MV-4-11 (cell line): ENCODE data around the gene MTM1.

Experiments
- DNase-seq: peaks from one replicate; lab custom pipeline; 2025; lab: John Stamatoyannopoulos, UW

The MTM1 gene

DNA sequence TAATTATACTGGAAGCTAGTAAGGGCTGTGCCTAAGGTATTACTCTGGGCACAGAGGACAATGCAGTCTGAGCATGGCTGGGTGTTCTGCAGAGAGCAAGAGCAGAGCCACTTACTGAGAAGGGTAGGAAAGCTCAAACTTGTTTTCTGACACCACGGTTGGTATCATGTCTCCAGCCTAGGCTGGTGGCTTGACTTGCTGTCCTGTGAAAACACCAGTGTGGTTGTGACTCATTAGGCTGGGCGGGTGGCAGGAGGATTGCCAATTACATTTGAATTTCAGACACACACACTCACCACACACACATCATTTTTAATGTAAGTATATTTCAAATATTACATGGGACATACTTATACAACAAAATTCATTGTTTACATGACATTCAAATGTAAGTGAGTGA, 19.7 kb upstream of the MTM1 start:
- peak; percentile 46 for DNase-seq

DNA sequence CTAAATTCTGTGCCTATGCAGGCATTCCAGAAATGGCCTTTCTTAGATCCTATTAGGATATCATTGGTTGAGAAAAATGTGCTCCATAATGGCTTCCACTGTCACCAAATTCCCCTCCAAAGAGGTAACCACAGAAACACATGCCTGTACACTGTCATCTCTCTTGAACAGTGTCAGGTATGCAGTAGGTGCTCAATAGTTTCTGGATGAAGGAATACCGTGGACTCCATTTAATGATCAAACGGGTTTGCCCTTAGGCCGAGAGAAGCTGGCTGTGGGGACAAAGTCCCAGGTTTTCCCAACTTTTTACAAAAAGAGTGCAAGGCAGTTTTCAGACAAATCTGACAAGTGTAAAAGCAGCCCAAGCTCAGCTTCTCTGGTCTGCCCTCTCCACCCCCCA, 16.5 kb upstream of the MTM1 start:
- no peak for DNase-seq

DNA sequence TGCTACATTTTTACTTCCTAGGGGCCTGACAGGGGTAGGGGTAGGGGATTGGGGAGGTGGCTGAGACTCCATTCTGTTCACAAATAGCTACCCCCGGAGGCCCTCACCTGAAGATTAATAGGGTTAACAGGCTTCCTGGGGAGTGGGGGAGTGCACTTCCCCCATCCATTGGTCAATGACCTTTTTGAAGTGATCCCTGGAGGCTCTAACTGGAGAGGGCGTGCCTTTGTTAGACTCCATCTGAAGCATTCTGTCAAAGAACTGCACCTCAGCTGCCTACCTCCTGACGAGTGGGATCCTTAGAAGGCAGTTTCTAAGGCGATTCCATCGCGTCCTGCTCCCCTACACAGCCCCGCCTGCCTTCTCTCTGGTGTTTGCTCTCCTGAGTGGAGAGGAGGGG, 10.0 kb upstream of the MTM1 start:
- DNase-seq: no peak

DNA sequence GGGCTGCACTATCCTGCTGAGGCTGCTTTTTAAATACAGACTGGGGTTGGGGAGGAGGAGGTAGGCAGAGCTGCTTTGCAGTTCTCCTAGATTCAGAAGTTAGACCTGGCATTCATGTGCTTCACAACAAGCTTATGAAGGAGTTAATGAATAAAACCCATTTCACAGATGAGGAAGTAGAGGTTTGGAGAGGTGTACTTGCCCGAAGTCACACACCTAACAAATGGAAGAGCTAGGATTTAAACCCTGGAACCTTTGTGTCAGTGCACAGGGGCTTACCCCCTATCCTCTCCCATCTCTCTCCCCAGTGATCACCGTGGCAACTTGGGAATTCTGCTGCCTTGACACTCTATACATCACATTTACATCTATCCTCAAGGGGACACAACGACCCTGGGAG, 3.6 kb upstream of the MTM1 start:
- no peak for DNase-seq

DNA sequence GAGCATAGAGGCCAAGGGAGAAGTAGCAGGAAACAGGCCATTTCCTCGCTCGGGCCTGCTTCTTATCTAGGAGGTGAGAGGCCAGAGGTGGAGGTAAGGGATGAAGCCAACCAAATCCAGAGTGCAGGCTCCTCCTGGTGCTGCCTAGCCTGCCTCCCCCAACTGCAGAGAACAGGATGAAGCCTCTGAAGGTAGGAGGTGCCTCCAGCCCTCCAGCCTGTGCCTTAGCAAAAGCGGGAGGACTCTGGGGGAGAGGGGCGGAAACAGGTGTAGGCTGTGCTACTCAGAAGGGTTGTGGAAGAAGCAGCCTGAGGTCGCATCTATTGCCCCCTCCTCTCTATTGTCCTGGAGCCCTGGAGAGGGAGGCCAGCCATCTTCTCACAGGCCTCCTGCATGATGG, 2.9 kb upstream of the MTM1 start:
- DNase-seq: no peak

DNA sequence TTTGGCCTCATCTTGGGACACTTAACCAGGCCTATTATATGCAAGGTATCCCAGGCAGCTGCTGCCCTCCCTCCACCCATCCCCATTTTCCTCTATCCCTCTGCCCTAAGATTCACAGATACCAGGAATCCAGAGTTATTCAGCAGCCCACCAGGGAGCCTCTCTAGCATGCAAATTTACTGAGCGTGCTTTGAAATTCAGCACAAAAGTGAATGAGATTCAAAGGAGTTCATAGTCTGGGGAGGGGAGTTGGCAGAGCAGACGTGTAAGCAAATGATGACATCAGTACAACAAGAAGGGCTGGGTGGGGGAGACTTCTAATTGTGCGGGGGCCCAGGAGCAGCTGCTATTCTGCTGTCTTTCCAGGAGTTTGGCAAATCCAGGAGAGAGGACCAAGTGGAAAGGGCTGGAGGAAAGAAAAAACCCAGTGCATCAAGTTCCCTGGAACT, 1.7 kb upstream of the MTM1 start:
- no peak for DNase-seq

DNA sequence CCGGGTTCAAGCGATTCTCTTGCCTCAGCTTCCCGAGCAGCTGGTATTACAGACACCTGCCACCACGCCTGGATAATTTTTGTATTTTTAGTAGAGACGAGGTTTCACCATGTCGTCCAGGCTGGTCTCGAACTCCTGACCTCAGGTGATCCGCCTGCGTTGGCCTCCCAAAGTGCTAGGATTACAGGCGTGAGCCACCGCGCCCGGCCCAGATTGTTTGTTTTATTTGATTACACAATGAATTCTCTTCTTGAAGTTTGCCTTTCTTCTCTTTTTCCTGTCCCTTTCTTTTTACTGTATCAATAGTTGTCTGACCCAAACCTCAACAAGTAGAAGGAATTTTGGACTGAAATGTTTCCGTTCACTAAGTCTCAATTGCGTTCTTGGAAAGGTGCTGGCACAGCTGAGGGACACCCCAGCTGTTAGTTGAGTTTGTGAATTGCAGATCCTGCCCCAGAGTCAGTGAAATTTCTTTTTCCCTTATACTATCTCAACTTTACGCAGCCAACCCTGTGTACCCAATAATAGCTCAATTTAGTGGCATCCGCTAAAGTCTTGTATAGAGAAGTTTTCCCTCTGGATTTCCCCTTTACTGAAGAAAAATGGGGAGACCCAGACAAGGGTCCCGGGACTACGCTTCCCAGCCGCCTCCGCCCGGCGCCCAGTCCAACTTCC, 639 bp upstream of the MTM1 start:
- DNase-seq: no peak

DNA sequence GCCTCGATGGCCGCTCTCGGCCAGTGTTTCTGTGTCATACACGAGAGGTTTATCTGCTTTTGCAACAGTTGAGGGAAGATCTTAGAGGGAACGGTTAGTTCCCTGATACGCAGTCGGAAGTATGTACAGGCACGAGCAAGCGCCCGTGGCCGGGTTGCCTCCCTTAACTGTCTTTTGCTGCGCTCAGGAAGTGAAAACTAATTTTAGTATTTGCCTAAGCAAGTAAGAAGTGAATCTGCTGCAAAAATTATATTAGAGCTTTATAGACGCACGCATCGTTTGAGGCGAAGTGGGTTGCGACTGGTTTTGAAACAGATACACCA, 695 bp downstream of the MTM1 start:
- peak; percentile 77 for DNase-seq

DNA sequence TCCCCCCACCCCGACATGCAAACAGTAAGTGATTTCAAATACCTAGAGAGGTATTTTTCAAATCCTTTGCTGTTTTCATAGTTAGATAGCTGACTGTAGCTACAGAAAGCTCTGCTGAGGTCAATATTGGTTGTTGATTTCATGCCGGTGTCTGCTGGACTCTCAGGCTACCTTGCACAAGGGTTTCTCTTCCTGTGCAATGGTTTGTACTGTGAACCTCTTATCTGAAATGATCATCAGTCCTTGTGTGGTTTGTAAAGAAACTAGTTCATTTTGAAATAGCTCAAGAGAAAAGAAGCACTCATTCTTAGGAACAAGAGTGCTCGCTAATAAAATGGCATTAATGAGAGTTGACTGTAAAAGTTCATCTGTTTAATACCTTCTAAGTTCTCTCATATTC, 2.1 kb downstream of the MTM1 start:
- no peak for DNase-seq

DNA sequence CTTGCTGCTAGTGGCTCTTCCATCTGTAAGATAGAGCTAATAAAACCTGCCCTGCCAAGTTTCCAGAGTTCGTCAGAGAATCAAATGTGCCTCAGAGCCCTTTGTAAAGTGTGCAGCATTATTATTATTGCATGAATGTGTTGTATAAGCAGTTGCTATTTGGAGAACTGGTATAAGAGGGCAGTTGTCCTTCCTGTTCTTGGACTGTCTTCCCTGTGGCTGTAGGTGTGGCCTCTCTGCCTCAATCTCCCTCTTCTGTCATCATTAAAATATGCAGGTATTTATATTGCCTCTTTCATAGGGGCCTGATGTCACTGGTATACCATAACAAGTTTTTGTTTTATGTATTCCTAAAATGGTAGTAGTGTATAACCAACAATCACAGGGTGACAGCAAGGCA, 3.8 kb downstream of the MTM1 start:
- no peak for DNase-seq

DNA sequence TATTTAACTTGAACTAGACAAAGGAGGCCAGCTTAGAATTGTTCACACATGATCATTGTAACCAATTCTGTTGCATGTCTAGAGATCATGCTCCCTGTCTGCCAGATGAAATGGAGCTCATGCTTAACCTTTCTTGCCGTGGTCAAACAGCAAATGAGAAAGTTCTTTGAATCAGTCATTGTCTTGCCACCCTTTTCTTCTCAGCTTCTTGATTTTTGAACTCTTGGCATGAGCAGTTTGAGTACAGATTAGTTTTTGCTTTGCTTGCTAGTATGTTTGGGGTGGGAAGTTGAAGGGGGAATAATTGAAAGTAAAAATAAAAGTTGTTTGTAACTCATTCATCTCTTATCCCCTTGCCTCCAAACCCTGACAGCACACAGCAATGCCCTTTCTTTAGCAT, 4.7 kb downstream of the MTM1 start:
- no peak for DNase-seq

DNA sequence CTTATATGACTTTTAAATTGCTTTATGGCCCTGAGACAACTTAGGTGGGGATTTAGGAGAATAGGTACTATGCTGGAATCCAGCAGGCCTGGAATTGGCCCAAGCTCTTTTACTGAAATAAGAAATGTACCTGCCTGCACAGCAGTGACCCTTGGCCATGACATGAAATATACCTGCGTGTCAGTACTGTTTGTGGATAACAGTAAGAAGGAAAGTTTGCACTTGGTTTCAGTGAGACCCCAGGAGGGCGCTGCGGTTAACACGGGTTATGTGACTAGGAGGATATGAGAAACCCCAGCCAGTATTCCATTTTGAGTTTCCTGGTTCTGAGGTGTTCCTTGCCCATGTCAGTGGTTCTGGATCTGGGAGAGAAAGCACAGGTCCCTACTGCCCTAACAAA, 5.3 kb downstream of the MTM1 start:
- no peak for DNase-seq

DNA sequence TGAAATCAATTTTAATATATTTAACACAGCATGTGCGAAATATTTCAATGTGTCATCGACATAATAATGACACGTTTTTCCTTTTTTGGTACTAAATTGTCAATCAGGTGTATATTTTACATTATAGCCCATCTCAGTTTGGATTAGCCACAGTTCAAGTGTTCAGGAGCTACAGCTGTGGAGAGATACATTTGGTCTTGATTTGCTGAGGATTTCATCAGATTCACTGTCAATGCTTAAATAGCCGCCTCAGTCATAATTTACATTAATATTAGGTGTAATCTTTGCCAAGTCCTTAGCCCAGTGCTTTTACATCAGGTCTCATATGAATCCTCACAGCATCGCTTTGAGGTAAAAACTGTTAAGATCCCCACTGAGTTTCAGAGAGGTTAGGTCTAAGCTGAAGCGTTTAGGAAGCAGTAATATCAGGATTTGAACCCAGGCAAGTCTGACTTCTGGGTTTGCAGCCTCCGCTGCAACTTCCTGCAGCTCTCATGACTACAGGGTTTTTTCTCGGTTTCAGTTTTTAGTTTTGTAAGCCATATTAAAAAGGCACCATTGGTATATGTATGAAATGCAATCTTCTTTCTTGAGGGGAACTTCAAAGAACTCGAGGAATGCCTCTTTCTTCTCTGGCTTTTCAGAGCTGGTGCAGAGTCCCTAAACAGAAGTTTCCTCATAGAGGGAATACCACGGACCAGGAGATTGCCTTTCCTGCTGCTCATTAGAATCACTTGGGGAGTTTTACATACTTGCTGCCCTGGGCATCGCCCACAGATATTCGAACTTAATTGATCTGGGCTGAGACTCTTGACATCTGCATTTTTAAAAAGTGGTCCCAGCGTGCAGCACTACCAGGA, 6.4 kb downstream of the MTM1 start:
- peak; percentile 23 for DNase-seq

DNA sequence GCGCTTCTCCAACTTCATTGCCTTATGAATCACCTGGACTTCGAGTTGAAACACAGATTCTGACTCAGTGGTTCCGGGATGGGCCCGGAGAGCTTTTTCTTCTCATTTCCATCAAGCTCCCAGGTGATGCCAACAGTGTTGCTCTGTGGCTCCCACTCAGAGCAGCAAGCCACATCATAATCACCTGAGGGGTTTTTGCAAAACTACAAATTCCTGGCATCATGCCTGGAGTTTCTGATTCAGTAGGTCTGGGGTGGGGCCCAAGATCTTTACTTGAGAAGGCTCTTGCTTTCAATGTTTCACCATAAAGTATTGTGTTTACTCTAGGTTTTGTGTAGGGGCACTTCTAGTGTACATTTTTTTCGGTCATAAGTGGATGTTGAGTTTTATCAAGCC, 7.0 kb downstream of the MTM1 start:
- DNase-seq: no peak

DNA sequence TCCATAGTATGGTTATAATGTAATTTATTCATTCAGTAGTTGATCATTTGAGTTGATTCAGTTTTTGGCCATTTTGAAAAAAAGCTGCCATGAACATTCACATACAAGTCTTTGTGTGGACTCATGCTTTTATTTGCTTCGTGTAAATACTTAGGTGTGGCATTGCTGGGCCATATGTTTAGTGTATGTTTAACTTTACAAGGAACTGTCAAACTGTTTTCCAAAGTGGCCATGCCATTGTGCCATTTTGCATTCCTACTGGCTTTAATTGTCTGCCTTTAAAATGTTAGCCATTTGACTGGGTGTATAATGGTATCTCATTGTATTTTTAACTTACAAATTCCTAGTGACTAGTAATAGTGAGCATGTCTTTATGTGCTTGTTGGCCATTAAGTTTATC, 8.8 kb downstream of the MTM1 start:
- no peak for DNase-seq

DNA sequence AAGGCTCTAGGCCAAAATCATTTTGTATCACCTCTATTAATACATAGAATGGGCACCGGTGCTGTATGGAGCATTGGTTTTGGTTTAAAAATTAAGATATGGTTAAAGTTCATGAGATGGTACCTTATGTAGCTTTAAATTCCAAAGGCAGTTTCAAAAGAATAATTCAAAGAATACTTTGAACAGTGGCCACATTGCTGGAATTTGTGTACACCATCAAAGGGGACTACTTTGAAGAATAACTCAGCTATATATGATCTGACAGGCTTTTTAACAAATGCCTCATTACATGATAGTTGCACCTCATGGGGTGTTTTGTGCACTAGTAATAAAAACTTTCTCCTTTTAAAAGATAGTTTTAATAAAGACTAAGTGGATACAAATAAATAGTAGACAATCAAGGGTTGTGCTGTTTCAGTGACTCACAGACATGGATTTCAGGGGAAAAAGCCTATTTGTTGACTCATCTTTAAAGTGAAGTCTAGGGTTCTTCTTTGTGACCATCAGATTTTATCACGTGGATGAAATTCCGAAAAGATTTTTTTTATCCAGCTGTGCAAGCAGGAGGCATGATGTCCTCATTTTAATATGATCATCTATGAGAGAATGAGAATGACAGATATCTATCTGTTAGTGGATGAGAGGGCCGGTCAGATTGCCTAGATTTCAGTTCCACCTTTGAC, 12.8 kb downstream of the MTM1 start:
- no peak for DNase-seq

DNA sequence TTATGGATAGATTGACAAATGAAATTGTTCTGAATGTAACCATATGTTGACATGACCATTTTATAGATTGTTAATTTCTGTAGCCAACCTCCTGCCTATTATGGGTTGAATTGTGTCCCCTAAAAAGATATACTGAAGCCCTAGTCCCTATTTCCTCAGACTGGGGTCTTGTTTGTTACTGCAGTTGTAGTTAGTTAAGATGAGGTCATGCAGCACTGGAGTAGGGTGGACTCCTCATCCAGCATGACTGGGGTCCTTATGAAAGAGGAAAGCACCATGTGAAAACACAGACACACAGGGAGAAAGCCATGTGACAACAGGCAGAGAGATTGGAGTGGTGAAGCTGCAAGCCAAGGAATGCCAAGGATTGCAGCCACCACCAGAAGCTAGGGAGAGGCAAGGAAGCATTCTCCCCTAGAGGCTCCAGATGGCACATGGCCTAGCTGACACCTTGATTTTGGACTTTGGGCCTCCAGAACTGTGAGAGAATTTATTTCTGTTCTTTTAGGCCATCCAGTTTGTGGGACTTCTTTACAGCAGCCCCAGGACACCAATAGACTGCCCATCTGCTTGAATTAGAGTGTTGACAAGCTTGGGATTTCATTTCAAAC, 14.0 kb downstream of the MTM1 start:
- DNase-seq: no peak

DNA sequence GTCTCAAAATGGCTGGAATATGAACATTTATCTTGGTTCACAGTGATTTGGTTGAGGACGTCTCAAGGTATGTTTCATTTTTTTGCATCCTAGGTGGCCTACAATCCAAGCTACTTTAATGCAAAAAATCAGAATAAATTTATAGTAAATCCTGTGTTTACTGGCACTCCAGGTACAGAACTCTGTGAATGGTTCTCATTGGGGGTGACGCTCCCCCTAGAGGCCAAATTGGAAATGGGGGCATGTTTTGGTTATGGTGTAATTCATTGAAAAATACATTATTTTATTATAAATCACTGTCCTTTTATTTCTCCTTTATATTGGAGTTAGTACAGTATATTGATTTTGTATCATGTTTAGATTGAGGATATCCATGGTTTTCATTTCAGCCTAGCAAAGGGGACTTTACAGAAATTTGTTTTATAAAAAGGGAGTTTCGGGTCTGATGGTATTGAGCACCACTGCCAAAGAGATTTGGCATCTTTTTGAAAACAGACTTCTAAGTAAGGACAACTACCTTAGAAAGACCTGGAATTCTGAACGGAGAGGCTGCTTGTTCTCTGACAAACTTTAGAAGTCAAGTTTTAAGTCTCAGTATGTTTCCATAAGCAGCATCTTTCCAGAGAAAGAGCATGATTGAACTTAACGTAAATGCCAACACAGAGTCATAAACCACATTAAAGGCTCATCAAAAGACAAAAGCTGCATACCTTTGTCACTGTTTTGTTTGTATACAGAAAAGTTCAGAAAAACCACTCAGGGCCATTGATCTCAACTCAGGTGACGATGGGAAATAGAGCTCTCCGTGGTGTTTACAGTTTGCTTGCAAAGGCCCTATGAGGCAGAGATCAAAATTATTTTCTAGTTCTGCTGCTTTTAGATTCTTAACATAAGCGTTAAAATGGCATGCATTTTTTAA, 19.4 kb downstream of the MTM1 start:
- no peak for DNase-seq

DNA sequence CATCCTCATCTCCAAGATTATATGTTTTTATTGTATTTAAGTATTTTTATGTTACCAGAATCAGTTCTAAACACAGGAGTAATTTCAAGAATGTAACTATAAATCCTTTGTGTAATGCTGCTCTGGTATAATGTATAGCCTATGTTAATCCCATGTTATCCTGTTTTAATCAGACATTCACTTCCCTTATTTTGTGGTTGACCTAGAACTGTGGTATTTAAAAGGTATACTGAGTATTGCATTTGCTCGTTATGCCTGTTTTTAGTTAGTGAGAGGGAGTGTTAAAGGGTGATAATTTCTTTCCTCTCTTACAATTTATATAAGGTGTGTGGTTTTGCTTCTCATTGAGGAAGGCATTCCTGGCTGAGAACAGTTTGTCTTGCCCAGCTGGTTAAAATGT, 26.2 kb downstream of the MTM1 start:
- DNase-seq: peak; percentile 5

DNA sequence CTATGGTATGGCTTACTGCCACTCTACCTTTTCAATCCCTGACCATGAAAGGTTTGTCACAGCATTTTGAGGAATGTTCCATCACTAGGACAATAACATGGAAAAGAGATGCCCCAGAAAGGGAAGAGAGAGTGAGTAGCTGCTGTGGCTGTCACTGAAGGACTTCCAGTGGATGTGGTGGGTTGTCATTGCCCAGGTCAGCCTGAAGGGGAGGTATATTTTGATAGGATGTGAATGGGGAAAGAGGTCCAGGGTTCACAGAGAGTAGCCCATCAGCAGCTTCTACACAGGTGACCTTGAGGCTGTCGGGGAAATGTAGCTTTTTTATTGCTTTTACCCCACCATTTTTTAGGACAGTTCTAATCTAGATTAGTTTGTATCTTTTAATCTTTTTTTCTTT, 30.8 kb downstream of the MTM1 start:
- DNase-seq: no peak

DNA sequence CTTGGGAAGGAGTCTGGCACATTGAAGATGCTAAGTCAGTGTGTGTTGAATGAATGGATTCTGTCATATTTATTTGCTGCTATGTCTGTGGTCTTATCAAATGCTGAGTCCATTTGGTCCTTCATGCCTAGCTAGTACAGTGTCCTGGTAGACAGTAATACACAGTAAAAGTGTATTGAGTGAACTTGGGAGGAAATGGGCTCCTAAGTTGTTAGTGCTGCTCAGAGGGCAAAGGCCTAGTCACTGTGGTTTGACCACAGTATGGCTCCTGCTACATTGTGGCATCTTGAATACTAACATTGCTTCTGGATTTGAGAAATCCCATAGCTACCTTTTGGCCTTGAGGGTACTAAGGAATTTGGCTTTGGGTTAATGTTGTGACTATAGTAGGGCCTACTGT, 33.9 kb downstream of the MTM1 start:
- no peak for DNase-seq

DNA sequence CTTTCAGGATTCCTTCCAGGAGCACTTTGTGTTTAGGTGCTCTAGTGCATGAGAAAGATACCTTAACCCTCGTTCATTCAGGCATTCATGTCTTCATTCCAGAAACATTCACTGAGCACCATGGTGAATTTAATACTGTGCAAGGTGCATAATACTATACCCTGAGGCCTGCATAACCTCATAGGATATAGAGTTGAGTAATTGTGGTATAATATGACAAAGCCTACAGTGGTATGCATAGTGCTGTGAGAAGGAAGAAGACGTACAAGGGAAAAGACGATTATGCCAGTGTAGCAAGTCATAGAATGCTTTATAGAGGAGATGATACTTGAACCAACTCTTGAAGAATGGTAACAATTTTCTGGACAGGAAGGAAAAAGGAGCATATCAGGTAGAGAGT, 34.3 kb downstream of the MTM1 start:
- DNase-seq: no peak
